ENCODE data around the gene NEK4. TPM values are rescaled to one million over a fixed set of nuclear protein-coding genes. Genes with fewer than 3 reads are reported as not detected.

NEK4 gene
- total and polyA plus RNA-seq, 2 of the 13 experiments (the other 11 are each of a cell fraction or from before 2014, with no cell fraction given): 16.5 to 38.0 TPM

DNA sequence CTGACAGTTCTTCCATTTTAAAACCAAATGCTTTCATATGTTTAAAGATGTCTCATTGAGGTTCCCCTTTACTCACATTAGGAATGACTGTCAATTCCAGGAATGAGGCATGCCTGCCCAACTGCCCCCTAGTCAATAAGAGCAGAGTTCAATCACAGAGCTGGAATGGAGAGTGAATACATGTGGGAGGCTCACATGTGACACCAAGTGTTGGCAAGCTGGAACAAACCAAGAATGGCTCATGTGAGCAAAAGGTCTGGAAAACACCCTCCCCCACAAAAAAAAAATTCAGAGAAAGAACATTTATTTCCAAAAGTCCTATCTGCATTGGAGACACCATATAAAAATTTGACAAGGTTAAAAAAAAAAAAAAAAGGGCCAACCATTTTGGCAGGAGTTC, 88.7 kb downstream of the NEK4 start (continued):
- TF ChIP-seq DNMT1 (CRISPR knock-in tag; IDR thresholded peaks at IDR 0.05) (no peak), MTF2 (CRISPR knock-in tag; IDR thresholded peaks at IDR 0.05; ENCODE audit: borderline replicate concordance) (no peak), ZKSCAN5 (CRISPR knock-in tag; IDR thresholded peaks at IDR 0.05) (no peak), ZFAT (CRISPR knock-in tag; conservative IDR thresholded peaks at IDR 0.05) (no peak), TOE1 (CRISPR knock-in tag; IDR thresholded peaks at IDR 0.05) (no peak), ZNF224 (CRISPR knock-in tag; IDR thresholded peaks at IDR 0.05) (no peak), BRD4 (CRISPR knock-in tag; IDR thresholded peaks at IDR 0.05) (no peak), MAFG (CRISPR knock-in tag; IDR thresholded peaks at IDR 0.05) (no peak), HNRNPH1 (optimal IDR thresholded peaks at IDR 0.05; ENCODE audit: low read depth, low read length) (no peak), ZC3H13 (CRISPR knock-in tag; IDR thresholded peaks at IDR 0.05) (no peak), XRCC5 (optimal IDR thresholded peaks at IDR 0.05; ENCODE audit: low read length) (peak; percentile 34), ZNF296 (CRISPR knock-in tag; conservative IDR thresholded peaks at IDR 0.05) (no peak), SP4 (CRISPR knock-in tag; IDR thresholded peaks at IDR 0.05) (no peak), ZNF232 (CRISPR knock-in tag; IDR thresholded peaks at IDR 0.05; ENCODE audit: borderline replicate concordance) (no peak), NFATC3 (CRISPR knock-in tag; IDR thresholded peaks at IDR 0.05) (no peak), FOXA1 (IDR thresholded peaks at IDR 0.05) (no peak), FOXA1 (CRISPR knock-in tag; IDR thresholded peaks at IDR 0.05) (peak; percentile 81), ZNF33B (CRISPR knock-in tag; IDR thresholded peaks at IDR 0.05) (no peak), ZNF709 (CRISPR knock-in tag; IDR thresholded peaks at IDR 0.05) (no peak), EHMT2 (IDR thresholded peaks at IDR 0.05; ENCODE audit: borderline replicate concordance, low read depth, low read length) (no peak)
- TF ChIP-seq, protein P1, sequence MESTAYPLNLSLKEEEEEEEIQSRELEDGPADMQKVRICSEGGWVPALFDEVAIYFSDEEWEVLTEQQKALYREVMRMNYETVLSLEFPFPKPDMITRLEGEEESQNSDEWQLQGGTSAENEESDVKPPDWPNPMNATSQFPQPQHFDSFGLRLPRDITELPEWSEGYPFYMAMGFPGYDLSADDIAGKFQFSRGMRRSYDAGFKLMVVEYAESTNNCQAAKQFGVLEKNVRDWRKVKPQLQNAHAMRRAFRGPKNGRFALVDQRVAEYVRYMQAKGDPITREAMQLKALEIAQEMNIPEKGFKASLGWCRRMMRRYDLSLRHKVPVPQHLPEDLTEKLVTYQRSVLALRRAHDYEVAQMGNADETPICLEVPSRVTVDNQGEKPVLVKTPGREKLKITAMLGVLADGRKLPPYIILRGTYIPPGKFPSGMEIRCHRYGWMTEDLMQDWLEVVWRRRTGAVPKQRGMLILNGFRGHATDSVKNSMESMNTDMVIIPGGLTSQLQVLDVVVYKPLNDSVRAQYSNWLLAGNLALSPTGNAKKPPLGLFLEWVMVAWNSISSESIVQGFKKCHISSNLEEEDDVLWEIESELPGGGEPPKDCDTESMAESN (CRISPR knock-in tag; conservative IDR thresholded peaks at IDR 0.05): no peak
- TF ChIP-seq, protein P2, sequence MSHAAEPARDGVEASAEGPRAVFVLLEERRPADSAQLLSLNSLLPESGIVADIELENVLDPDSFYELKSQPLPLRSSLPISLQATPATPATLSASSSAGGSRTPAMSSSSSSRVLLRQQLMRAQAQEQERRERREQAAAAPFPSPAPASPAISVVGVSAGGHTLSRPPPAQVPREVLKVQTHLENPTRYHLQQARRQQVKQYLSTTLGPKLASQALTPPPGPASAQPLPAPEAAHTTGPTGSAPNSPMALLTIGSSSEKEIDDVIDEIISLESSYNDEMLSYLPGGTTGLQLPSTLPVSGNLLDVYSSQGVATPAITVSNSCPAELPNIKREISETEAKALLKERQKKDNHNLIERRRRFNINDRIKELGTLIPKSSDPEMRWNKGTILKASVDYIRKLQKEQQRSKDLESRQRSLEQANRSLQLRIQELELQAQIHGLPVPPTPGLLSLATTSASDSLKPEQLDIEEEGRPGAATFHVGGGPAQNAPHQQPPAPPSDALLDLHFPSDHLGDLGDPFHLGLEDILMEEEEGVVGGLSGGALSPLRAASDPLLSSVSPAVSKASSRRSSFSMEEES (CRISPR knock-in tag; IDR thresholded peaks at IDR 0.05): peak; percentile 75
- TF ChIP-seq, protein P3, sequence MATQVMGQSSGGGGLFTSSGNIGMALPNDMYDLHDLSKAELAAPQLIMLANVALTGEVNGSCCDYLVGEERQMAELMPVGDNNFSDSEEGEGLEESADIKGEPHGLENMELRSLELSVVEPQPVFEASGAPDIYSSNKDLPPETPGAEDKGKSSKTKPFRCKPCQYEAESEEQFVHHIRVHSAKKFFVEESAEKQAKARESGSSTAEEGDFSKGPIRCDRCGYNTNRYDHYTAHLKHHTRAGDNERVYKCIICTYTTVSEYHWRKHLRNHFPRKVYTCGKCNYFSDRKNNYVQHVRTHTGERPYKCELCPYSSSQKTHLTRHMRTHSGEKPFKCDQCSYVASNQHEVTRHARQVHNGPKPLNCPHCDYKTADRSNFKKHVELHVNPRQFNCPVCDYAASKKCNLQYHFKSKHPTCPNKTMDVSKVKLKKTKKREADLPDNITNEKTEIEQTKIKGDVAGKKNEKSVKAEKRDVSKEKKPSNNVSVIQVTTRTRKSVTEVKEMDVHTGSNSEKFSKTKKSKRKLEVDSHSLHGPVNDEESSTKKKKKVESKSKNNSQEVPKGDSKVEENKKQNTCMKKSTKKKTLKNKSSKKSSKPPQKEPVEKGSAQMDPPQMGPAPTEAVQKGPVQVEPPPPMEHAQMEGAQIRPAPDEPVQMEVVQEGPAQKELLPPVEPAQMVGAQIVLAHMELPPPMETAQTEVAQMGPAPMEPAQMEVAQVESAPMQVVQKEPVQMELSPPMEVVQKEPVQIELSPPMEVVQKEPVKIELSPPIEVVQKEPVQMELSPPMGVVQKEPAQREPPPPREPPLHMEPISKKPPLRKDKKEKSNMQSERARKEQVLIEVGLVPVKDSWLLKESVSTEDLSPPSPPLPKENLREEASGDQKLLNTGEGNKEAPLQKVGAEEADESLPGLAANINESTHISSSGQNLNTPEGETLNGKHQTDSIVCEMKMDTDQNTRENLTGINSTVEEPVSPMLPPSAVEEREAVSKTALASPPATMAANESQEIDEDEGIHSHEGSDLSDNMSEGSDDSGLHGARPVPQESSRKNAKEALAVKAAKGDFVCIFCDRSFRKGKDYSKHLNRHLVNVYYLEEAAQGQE (IDR thresholded peaks at IDR 0.05; ENCODE audit: borderline replicate concordance in 1 of 2, low read depth in 1 of 2, low read length in 2 of 2): no peak
- TF ChIP-seq, protein P4, sequence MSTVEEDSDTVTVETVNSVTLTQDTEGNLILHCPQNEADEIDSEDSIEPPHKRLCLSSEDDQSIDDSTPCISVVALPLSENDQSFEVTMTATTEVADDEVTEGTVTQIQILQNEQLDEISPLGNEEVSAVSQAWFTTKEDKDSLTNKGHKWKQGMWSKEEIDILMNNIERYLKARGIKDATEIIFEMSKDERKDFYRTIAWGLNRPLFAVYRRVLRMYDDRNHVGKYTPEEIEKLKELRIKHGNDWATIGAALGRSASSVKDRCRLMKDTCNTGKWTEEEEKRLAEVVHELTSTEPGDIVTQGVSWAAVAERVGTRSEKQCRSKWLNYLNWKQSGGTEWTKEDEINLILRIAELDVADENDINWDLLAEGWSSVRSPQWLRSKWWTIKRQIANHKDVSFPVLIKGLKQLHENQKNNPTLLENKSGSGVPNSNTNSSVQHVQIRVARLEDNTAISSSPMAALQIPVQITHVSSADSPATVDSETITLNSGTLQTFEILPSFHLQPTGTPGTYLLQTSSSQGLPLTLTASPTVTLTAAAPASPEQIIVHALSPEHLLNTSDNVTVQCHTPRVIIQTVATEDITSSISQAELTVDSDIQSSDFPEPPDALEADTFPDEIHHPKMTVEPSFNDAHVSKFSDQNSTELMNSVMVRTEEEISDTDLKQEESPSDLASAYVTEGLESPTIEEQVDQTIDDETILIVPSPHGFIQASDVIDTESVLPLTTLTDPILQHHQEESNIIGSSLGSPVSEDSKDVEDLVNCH (CRISPR knock-in tag; IDR thresholded peaks at IDR 0.05): no peak

All from HepG2 (cell line).